Measurements from ENCODE around the gene TMEM258. TPM values are rescaled to one million over a fixed set of nuclear protein-coding genes. Genes with fewer than 3 reads are reported as not detected.

TMEM258 gene
- total and polyA plus RNA-seq, 3 donors from 2014 or later = 46.7 to 162 (median 55.6) TPM

GRCh38 chr11:61797263-61797944 is 5.0 kb upstream of the TMEM258 start:
- TF ChIP-seq CTCF (IDR thresholded peaks at IDR 0.05) (peak; percentile 81 to 94 (median 91)), POLR2A (IDR thresholded peaks at IDR 0.05) (no peak)
- Histone ChIP-seq H3K36me3 (ENCODE audit: low read depth, missing control alignments) (no peaks in the 10 kb centered on the region), H3K4me1 (peaks cover 13% of the 10 kb centered on the region), H3K4me3 (no peak overlapping the region), H3K27me3 (no peaks in the 10 kb centered on the region), H3K27ac (peak overlapping the region in 1 of 2 donors; percentile 54), H3K9me3 (no peaks in the 10 kb centered on the region)
- WGBS, 2 donors = 37 to 44% methylated on average over 3 of the region's 3 CpGs
- intact Hi-C loops (cut with DNase I; ENCODE audit: low total_unique reads) = loop anchor here (10.0 kb wide), 2 partner anchors 157 to 307 kb away; partner anchors contain the start of gene BEST1
- peak; percentile 91 for DNase-seq

- no peak for TF ChIP-seq CTCF (IDR thresholded peaks at IDR 0.05)
- no peak for TF ChIP-seq POLR2A (IDR thresholded peaks at IDR 0.05)
- Histone ChIP-seq H3K9me3 (no peaks in the 10 kb centered on the region), H3K4me1 (peaks cover 20% of the 10 kb centered on the region), H3K4me3 (no peak overlapping the region), H3K36me3 (ENCODE audit: low read depth, missing control alignments) (no peaks in the 10 kb centered on the region), H3K27me3 (no peaks in the 10 kb centered on the region), H3K27ac (no peak overlapping the region)
- intact Hi-C loops (cut with DNase I; ENCODE audit: low total_unique reads) = loop anchor here (10.0 kb wide), 2 partner anchors 159 to 309 kb away; partner anchors contain the start of gene BEST1
- WGBS, 2 donors = 89 to 93% methylated on average over 10 to 17 of the region's 18 CpGs
- DNase-seq = no peak
Measured at GRCh38 chr11:61795876-61796526, 3.6 kb upstream of the TMEM258 start.

DNA sequence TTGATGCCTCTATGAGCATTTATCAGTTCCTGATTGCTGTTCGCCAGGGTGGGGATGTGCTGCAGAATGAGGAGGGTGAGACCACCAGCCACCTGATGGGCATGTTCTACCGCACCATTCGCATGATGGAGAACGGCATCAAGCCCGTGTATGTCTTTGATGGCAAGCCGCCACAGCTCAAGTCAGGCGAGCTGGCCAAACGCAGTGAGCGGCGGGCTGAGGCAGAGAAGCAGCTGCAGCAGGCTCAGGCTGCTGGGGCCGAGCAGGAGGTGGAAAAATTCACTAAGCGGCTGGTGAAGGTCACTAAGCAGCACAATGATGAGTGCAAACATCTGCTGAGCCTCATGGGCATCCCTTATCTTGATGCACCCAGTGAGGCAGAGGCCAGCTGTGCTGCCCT is 3.1 kb upstream of the TMEM258 start:
- Histone ChIP-seq H3K36me3 (ENCODE audit: low read depth, missing control alignments) (no peaks in the 10 kb centered on the region), H3K27me3 (no peaks in the 10 kb centered on the region), H3K4me3 (no peak overlapping the region), H3K4me1 (peaks cover 20% of the 10 kb centered on the region), H3K9me3 (no peaks in the 10 kb centered on the region), H3K27ac (no peak overlapping the region)
- DNase-seq = no peak
- TF ChIP-seq CTCF (IDR thresholded peaks at IDR 0.05) (no peak), POLR2A (IDR thresholded peaks at IDR 0.05) (no peak)
- intact Hi-C loops (cut with DNase I; ENCODE audit: low total_unique reads) = loop anchor here (10.0 kb wide), 2 partner anchors 159 to 309 kb away; partner anchors contain the start of gene BEST1
- WGBS, 2 donors = 83 to 91% methylated on average over 12 of the region's 12 CpGs

GRCh38 chr11:61794579-61794978 is 2.2 kb upstream of the TMEM258 start:
- intact Hi-C loops (cut with DNase I; ENCODE audit: low total_unique reads) = loop anchor here (10.0 kb wide), 2 partner anchors 160 to 310 kb away; partner anchors contain the start of gene BEST1
- TF ChIP-seq POLR2A (IDR thresholded peaks at IDR 0.05) (no peak), CTCF (IDR thresholded peaks at IDR 0.05) (no peak)
- H3K4me1 ChIP-seq = peaks cover 20% of the 10 kb centered on the region

More at GRCh38 chr11:61794579-61794978, 2.2 kb upstream of the TMEM258 start:
- Histone ChIP-seq H3K9me3 (no peaks in the 10 kb centered on the region), H3K4me3 (no peak overlapping the region), H3K27ac (no peak overlapping the region), H3K36me3 (ENCODE audit: low read depth, missing control alignments) (no peaks in the 10 kb centered on the region), H3K27me3 (no peaks in the 10 kb centered on the region)
- DNase-seq = no peak
- 83 to 84% methylated on average over 4 of the region's 4 CpGs for WGBS, 2 donors
